Panc1 (cell line): Measurements from ENCODE around the gene LHX4.

ENCODE experiments used
- POLR2AphosphoS5 ChIP-seq: IDR thresholded peaks from 2 replicates; pipeline ENCODE4 v1.6.1; 2012; ENCODE audit warnings: mild to moderate bottlenecking, low read depth, low read length, moderate library complexity
- TCF7L2 ChIP-seq: IDR thresholded peaks from 2 replicates; pipeline ENCODE4 v1.6.1; 2011; ENCODE audit warnings: mild to moderate bottlenecking, low read depth, low read length, inconsistent platforms
- TF ChIP-seq, protein P1 (sequence below): fragments of 450-650 bp; IDR thresholded peaks from 2 replicates; pipeline ENCODE4 v1.5.1; 2017; ENCODE audit warnings: mild to moderate bottlenecking

DNA sequence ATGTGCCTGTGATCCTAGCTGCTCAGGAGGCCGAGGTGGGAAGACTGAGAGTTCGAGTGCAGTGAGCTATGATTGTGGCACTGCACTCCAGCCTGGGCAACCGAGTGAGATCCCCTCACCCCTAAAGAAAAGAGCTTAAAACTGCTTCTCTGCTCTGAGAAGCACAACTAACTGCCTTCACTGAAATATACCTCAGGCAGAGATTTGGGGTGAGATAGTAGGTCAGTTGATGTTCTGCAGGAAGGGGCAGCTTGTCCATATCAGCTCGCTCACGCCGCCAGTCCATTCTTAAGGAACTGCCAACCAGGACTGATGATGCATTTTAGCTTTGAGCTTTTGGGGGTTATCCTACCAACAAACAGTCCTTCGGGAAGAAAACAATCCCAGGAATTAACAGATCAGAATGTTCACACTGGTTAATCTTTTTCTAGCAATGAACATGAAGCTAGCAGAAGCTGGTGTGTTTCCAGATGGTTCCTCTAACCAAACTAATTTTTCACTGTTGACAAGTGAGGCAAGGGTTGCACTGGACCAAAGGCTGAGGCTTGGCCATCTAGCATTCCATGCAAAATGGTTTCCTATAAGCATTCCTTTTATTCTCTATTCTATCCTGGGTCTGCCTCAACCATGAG is 31.6 kb downstream of the LHX4 start:
- TF ChIP-seq POLR2AphosphoS5: no peak
- TF ChIP-seq, protein P1, sequence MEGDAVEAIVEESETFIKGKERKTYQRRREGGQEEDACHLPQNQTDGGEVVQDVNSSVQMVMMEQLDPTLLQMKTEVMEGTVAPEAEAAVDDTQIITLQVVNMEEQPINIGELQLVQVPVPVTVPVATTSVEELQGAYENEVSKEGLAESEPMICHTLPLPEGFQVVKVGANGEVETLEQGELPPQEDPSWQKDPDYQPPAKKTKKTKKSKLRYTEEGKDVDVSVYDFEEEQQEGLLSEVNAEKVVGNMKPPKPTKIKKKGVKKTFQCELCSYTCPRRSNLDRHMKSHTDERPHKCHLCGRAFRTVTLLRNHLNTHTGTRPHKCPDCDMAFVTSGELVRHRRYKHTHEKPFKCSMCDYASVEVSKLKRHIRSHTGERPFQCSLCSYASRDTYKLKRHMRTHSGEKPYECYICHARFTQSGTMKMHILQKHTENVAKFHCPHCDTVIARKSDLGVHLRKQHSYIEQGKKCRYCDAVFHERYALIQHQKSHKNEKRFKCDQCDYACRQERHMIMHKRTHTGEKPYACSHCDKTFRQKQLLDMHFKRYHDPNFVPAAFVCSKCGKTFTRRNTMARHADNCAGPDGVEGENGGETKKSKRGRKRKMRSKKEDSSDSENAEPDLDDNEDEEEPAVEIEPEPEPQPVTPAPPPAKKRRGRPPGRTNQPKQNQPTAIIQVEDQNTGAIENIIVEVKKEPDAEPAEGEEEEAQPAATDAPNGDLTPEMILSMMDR: no peak
- no peak for TF ChIP-seq TCF7L2
